Fibroblast of the aortic adventitia (primary cell): ENCODE measurements around the gene G6PD. TPM values are rescaled to one million over a fixed set of nuclear protein-coding genes. Genes with fewer than 3 reads are reported as not detected.
"Not testable (repeated sequence)": the region's sequence is repeated elsewhere in the genome, so short reads cannot be mapped to it uniquely, and the experiment has no call there.

Source experiments
- DNase-seq: peaks from one replicate; pipeline ENCODE4 v3.0.0-alpha.2; 2010; ENCODE audit warnings: low read depth
- H3K4me3 ChIP-seq: 2 replicates; pipeline ENCODE4 v1.5.1; 2011; ENCODE audit warnings: low read depth, mild to moderate bottlenecking, control low read depth, low read length, moderate library complexity
- total RNA-seq: library from RNA; depleted of rRNA; stranded (reverse); fragments of >200 nt; gene quantifications from 2 replicates; pipeline ENCODE4 v1.2.3, GENCODE V29; 2012; ENCODE audit warnings: low replicate concordance
- TF ChIP-seq, protein P1 (sequence below): IDR thresholded peaks from 2 replicates; pipeline ENCODE4 v1.5.1; 2011; ENCODE audit warnings: mild to moderate bottlenecking, low read length, control low read depth, inconsistent platforms; ENCODE audit not compliant: insufficient read depth

G6PD gene
- total RNA-seq, 1 donor, result 126 TPM

- no peak for DNase-seq
- TF ChIP-seq, protein P1, sequence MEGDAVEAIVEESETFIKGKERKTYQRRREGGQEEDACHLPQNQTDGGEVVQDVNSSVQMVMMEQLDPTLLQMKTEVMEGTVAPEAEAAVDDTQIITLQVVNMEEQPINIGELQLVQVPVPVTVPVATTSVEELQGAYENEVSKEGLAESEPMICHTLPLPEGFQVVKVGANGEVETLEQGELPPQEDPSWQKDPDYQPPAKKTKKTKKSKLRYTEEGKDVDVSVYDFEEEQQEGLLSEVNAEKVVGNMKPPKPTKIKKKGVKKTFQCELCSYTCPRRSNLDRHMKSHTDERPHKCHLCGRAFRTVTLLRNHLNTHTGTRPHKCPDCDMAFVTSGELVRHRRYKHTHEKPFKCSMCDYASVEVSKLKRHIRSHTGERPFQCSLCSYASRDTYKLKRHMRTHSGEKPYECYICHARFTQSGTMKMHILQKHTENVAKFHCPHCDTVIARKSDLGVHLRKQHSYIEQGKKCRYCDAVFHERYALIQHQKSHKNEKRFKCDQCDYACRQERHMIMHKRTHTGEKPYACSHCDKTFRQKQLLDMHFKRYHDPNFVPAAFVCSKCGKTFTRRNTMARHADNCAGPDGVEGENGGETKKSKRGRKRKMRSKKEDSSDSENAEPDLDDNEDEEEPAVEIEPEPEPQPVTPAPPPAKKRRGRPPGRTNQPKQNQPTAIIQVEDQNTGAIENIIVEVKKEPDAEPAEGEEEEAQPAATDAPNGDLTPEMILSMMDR, result no peak
- peak overlapping the region; percentile 14 for H3K4me3 ChIP-seq
Observed at GRCh38 chrX:154542723-154543424, 3.8 kb downstream of the G6PD start.

DNA sequence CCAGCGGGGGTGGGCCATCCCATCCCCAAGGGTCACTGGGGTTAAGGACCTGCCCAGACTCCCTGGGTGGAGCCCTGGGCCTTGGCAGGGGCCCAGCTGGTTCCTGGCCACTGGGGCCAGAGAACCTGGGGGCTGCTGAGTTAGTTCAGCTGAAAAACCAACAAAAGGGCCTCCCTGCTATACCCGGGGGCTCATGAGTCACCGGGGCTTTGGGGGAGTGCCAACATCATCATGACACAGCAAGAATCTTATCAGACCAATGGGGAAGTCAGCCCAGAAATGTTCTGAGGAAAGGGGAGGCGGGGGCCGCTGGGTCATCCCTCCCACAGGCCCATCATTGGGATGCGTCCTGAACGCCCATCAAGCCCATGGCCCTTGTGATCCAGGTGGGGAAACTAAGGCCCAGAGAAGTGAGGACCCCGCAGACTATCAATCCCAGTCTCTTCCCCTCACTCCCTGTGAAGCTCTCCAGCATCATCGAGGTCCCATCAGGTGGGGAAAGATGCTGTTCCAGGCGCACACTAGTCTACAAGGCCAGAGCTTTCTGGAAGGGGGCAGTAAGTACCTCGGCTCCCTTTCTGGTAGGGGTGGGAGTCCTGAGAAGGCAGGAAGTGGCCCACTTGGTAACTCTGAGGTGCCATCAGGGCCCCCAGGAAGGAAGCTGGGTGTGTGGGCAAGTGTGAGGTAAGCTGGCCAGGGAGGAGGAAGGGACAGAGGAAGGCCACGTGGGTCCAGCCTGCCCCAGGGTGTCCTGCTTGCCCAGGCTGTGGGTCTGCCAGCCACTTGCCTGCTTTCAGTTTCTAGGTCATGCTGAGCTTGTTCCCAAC, 4.5 kb downstream of the G6PD start:
- H3K4me3 ChIP-seq, result peak overlapping the region; percentile 14
- TF ChIP-seq, protein P1, result no peak
- peak; percentile 96 for DNase-seq

DNA sequence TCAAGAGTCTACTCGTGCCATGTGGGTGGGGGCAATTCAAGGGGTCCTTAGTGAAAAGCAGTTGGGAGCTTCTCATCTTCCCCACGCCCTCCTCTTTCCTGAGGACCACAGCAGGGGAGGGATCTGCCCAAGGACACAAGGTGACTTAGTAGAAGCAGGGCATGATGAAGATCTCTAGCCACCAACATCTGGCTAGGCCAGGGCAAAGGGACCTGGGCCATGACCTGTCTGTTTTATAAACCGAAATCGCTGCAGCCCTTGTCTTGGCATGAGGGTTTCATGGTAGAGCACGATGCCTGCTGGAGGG, 5.1 kb downstream of the G6PD start:
- H3K4me3 ChIP-seq, result no peak overlapping the region
- no peak for DNase-seq
- TF ChIP-seq, protein P1, result no peak

DNA sequence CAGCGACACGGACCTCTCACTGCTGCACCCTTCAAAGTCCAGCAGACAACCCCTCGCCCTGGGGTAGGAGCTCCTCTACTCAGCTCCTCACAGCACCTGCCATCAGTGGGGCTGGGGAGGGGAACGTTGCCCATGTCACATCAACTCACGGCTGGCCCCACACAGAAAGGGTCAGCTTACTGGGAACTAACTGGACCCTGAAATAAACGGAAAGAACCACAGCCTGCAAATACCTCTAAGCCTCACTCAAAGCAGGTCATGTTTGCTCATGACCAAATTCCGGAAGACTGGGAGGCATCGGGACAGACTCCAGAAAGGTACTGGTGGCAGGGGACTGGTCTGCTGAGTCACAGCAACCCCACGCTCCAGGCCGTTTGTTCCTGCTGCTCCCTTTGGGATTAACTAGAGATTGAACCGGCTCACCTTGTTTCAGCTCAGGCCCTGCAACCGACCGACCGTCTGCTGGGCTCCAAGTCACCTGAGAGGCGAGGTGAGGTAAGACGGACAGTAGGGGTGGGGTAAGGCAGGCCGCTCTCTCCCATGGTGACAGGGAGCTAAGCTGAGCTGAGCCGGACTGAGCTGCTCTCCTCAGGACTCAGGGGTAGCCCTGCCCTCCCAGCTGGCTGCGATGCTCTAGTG, 5.6 kb downstream of the G6PD start:
- TF ChIP-seq, protein P1, result no peak
- no peak for DNase-seq
- H3K4me3 ChIP-seq, result no peak overlapping the region

DNA sequence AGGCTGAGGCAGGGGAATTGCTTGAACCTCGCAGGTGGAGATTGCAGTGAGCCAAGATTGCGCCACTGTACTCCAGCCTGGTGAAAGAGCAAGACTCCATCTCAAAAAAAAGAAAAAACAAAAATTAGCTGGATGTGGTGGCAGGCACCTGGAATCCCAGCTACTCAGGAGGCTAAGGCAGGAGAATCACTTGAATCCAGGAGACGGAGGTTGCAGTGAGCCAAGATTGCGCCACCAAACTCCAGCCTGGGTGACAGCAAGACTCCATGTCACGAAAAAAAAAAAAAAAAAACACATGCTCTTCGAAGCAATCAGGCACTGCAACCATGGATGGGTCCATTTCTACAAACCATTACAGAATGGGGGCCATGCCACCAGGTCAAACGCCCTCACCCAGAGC, 6.3 kb downstream of the G6PD start:
- DNase-seq, H3K4me3 ChIP-seq: not testable (repeated sequence)

- TF ChIP-seq, protein P1, result no peak
- no peak overlapping the region for H3K4me3 ChIP-seq
- no peak for DNase-seq
Observed at GRCh38 chrX:154539077-154539476, 7.6 kb downstream of the G6PD start.

DNA sequence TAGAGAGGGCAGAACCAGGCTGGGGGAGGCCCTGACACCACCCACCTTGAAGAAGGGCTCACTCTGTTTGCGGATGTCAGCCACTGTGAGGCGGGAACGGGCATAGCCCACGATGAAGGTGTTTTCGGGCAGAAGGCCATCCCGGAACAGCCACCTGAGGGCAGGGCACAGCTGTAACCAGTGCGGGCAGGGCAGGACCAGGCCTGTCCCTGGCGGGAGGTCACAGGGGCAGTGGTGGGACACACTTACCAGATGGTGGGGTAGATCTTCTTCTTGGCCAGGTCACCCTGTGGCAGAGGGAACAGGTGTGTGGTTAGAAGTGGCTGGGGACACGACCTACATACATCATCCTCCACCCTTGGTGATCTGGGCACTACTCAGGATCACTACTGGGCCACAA, 10.8 kb downstream of the G6PD start:
- no peak for DNase-seq
- TF ChIP-seq, protein P1, result no peak
- no peak overlapping the region for H3K4me3 ChIP-seq
